Skeletal muscle cell (primary cell): ENCODE measurements around the gene ADI1.
"Not testable (repeated sequence)": the region's sequence is repeated elsewhere in the genome, so short reads cannot be mapped to it uniquely, and the experiment has no call there.

Experiments used
- DNase-seq: peaks from one replicate; pipeline ENCODE4 v3.0.0-alpha.2; 2010; ENCODE audit warnings: low read depth
- H3K4me3 ChIP-seq: 2 replicates; pipeline ENCODE4 v1.5.1; 2011; ENCODE audit warnings: low read depth, mild to moderate bottlenecking, control low read depth, low read length, moderate library complexity

Gene ADI1

DNA sequence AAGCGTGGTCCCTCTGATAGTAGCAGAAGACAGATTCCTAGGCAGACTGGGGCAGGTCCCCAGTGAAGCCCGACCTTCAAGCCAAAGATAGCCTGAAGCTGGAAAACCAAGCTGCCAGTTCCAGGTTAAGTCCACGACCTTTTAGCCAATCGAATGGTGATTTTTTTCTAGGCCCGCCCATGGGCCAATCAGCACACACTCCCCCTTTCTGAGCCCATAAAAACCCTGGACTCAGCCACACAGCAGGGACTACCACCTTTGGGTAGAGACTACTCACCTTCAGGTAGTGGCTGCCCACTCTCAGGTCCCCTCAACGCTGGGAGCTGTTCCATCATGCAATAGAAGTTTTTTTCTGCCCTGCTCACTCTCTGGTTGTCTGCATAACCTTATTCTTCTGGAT lies 14.5 kb upstream of the ADI1 start:
- DNase-seq, result no peak

DNA sequence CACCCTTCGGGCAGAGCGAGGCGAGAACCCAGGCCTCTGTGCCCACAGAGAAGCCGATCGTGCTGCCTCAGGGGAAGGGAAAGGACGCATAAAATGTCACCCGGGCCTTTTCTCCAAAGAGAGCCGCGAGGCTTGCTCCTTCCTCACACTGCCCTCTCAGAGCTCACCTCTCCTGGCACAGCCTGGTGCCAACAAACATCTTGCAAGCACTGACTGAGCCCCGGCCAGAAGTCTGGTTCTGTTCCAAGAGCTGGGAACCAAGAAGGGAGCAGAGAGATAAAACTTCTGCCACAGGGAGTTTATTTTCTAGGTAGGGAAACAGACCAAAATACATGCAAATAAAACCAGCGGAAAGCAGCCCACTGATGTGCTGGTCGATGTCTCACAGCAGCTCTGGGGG lies 13.6 kb upstream of the ADI1 start:
- DNase-seq, result no peak
- no peak overlapping the region for H3K4me3 ChIP-seq

More for the DNA sequence above, 14.5 kb upstream of the ADI1 start:
- H3K4me3 ChIP-seq, result no peak overlapping the region

DNA sequence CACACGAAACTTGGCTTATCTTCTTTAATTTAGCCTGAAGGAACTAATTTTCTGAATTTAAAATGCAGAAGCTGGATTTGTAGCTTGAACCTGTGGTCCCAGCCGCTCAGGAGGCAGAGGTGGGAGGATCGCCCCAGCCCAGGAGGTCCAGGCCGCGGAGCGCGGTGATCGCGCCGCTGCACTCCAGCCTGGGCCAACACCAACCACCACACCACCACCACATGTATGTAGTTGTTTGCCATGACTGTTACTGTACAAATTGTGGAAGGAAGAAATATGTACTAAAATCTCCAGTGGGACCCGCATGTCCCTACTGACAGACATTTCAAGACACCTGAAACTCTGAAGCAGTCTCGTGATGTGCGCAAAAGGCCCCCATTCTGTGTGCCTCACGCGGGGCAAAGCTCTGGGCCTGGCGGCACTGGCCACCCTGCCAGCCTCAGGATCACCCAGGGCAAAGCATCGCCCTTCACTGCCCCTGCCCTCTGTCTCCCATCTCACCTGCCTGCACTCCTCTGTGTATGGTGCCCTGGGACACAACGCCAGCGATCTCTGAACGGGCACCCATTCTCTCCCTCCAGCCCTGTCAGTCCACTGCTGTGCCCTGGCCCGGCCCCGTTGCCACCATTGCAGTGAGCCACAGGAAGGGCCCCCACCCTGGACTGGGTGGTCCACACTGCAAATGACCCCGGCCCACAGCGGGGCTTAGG lies 10.1 kb upstream of the ADI1 start:
- no peak overlapping the region for H3K4me3 ChIP-seq
- no peak for DNase-seq

DNA sequence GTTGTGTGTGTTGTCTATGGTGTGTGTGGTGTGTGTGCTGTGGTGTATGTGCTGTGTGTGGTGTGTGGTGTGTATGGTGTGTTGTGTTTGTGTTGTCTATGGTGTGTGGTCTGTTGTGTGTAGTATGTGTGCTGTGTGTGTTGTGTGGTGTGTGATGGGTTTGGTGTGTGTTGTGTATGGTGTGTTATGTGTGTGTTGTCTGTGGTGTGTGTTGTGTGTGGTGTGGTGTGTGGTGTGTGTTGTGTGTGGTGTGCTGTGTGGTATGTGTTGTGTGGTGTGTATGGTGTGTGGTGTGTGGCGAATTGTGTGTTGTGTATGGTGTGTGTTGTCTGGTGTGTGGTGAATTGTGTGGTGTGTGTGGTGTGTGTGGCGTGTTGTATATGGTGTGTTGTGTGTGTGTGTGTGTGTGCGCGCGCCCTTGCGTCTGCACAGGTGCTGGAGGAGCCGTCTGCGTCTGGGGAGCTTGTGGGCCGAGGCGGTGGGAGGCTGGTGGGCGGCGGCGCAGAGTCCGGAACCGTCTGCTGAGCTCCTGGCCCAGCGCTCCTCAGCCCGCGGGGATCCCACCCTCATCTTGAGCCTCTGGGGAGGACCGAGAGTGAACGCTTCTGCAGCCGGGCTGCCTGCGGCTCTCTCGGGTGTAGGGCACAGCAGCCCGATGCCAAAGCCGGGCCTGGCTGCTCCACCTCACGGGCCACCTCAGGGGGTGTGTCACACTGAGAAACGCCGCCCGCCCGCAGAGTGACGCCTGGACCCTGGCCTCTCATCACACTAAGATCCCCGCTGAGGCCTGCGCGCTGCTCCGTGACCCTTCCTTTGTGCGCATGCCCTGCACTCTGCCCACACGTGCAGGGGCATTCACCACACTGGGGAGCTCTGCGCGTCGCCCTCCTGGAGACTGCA lies 8.8 kb upstream of the ADI1 start:
- H3K4me3 ChIP-seq, result no peak overlapping the region
- DNase-seq, result no peak

DNA sequence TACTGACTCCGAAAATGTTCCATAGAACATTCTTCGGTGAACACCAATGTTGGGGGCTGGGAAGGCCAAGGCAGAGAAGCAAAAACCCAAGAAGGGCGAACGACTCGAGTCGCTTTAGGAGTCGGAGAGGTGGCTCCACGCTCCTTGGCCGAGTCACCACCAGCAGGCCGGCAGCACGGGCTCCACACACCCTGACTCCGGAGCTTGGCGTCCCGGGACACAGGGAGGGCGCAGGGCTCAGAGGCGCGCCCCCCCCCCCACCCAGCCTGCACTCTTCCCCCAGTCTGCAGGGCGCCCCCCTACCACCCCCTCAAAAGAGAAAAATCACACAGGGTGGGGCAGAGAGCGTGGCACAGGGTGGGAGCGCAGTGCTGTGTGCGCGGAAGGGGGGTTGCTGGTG lies 7.5 kb upstream of the ADI1 start:
- no peak for DNase-seq
- no peak overlapping the region for H3K4me3 ChIP-seq

DNA sequence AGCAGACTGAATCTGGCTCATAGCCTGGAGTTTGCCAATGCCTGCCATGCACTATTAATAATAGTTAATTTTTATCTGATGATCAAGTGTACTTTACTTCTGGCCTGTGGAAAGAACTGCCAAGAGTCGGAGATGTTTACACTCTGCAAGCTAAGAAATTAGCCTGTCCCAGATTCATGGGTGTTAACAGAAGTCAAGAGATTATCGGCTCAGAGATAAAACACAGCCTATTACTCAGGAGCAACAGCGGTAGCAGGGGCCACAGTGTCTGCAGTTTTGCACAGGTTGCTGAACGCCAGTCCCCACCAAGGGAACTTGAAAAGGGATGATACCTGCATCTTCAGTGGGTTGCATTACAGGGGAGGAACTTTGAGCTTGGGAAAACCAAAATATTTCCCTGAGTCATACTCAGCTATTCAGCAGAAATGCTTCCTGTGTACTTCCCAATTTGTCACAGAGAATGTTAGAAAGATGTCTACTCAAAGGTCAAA lies 4.3 kb upstream of the ADI1 start:
- H3K4me3 ChIP-seq, result no peak overlapping the region
- DNase-seq, result no peak

DNA sequence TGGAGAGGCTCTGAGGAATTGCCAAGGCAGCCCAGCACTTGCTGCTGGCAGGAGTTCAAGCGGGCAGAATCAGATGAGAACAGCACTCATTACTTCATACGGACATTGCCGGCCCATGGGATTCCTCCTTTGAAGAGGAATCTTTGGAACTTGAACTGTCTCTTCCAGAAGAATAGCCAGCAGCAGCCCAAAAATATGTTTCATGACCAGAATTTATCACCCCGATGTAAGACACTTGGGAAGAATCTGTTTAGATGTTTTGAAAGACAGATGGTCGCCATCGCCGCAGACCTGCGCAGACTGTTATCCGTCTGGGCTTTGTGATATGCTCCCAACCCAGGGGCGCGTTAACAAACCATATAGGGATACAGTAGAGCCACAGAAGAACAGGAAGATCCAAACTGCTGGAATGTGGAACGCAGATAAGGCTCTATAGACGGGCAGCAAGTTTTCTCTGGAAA lies 3.7 kb upstream of the ADI1 start:
- DNase-seq, result no peak
- H3K4me3 ChIP-seq, result no peak overlapping the region

DNA sequence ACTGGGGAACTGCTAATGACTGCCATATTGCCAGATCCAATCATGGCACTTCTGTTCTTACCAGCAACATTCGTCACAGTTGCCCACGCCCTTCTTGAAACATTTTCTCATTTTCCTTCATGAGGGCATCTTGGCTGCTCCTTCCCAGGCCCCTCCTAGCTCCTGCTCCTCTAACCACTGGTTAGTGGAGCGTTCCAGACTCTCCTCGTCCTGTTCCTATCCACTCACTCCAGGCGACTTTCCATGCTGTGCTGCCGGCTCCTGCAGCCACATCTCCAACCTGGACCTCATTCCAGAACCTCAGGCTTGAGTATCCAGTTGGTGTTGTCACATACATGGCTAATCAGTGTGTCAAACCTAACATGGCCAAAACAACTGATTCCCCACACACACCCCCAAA lies 1.3 kb upstream of the ADI1 start:
- no peak for DNase-seq
- H3K4me3 ChIP-seq, result no peak overlapping the region

DNA sequence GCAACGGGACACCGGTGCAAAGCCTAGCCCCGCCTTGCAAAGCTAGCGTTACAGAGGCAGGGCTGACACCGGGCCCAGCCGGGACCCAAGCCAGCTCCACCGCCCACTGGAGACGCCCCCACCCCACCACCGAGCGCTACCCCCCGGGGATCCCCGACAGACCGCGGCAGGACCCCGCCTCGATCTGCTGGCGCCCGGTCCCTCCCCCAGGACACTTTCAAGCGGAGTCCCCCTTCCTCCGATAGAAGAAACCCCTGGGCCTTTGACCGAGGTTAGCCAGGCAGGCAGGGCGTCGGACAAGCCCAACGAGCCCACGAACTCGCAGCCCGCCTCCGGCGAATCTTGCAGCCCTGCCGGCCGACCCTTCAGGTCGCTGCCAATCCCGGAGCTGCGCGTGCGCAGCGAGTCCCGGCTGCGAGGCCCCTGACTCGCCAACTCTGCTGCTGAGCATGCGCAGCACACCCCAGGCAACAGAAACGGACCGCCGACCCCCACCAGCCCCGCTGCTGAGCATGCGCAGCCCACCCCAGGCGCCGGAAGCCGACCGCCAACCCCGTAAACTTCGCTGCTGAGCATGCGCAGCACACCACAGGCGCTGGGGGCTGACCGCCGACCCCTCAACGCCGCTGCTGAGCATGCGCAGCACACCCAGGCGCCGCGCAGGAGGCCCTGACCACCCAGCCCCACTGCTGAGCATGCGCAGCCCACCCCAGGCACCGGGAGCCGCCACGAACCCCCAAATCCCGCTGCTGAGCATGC lies 656 bp downstream of the ADI1 start:
- peak; percentile 84 for DNase-seq
- peak overlapping the region; percentile 77 for H3K4me3 ChIP-seq

DNA sequence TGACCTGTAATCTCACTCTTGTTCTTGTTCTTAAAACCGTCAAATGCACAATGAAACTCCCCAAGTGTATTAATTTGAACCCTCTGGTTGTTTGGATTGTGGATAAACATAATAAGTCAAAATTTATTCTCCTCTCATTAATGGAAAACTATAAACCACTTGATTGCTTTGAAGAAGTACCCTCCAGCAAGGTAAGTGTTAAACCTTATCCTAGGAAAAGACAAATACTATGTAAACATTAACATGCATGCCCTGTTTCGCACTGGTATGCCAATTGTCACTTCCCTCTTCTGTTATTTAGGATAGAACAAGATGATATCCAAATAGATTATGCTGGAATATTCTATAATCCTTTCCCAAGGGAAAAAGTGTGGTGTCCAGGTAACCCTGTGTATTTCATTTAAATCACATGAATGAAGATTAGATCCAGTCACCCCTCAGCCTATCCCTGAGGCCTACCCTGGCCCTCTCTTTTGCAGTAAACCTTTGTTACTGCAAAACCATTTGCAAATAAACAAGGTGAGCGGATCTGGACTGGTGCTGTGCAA lies 1.3 kb downstream of the ADI1 start:
- H3K4me3 ChIP-seq, result peak overlapping the region; percentile 77
- no peak for DNase-seq

DNA sequence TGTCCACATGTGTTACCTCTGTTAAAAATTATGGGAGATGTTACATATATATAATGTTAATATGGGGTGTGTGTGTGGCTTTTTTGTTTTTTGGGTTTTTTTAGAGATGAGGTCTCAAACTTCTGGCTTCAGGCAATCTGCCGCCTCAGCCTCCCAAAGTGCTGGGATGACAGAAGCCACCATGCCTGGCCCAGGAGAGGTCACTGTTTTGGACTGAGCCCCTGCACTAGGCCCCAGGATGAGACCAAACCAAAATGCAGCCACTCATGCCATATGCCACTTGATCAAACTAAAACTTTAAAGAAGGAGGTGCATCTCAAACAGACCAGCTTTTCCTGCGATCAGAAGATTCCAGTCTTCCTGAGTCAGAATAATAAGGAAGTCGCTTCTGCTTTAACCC lies 2.5 kb downstream of the ADI1 start:
- H3K4me3 ChIP-seq, result no peak overlapping the region
- DNase-seq, result no peak

DNA sequence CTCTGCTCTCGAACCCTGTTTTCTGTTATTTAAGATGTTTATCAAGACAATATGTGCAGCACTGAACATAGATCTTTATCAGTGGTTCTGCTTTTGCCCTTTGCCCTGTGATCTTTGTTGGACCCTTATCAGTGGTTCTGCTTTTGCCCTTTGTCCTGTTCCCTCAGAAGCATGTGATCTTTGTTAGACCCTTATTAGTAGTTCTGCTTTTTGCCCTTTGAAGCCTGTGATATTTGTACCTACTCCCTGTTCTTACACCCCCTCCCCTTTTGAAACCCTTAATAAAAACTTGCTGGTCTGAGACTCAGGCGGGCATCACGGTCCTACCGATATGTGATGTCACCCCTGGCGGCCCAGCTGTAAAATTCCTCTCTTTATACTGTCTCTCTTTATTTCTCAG lies 3.9 kb downstream of the ADI1 start:
- not testable (repeated sequence) for DNase-seq, H3K4me3 ChIP-seq

DNA sequence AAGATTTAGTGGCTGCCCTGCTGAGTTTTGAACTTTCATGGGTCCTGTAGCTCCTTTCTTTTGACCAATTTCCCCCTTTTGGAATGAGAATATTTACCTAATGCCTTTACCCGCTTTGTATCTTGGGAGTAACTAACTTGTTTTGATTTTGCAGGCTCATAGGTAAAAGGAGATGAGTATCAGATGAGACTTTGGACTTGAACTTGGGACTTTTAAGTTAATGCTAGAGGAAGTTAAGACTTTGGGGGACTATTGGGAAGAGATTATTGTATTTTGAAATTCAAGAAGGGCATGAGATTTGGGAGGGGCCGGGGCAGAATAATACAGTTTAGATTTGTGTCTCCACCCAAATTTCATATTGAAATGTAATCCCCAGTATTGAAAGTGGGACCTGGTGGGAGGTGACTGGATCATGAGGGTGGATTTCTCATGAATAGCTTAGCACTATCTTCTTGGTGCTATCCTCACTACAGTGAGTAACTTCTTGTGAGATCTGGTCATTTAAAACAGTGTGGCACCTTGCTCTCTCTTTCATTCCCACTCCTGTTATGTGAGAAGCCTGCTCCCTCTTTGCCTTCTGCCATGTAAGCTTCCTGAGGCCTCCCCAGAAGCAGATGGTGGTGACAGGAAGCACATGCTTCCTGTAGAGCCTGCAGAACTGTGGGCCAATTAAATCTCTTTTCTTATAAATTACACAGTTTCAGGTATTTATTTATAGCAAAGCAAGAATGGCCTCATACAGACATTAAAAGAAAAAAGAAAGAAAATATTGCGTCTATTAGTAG lies 6.1 kb downstream of the ADI1 start:
- no peak for DNase-seq
- H3K4me3 ChIP-seq, result no peak overlapping the region

DNA sequence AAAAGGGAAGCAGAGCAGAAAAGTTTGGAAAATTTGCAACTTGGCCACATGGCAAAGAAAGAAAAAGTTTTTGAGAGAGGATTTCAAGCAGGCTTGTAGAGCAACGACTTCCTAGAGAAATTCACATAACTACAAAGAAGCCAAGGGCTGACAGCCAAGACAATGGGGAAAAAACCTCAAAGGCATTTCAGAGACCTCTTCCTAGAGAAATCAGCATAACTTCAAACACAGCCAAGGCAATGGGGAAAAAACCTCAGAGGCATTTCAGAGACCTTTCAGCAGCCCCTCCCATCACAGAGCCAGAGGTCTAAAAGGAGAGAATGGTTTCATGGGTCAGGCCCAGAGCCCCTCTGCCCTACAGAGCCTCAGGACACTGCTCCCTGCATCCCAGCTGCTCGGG lies 7.2 kb downstream of the ADI1 start:
- H3K4me3 ChIP-seq, result no peak overlapping the region
- no peak for DNase-seq

DNA sequence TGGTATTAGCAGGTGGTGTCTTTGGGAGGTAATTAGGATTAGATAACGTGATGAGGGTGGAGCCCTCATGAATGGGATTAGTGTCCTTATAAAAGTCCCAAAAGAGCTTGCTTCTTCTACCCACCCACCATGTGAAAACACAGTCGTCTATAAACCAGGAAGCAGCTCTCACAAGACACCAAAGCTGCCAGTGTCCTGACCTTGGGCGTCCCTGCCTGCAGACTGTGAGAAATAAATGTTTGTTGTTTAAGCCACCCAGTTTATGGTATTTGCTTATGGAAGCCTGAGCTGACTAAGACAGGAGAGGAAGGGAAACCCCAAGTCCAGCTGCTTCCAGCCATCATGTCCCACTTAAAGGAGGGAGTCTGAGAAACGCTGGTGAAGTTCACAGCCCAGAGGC lies 13.6 kb downstream of the ADI1 start:
- no peak overlapping the region for H3K4me3 ChIP-seq
- no peak for DNase-seq

DNA sequence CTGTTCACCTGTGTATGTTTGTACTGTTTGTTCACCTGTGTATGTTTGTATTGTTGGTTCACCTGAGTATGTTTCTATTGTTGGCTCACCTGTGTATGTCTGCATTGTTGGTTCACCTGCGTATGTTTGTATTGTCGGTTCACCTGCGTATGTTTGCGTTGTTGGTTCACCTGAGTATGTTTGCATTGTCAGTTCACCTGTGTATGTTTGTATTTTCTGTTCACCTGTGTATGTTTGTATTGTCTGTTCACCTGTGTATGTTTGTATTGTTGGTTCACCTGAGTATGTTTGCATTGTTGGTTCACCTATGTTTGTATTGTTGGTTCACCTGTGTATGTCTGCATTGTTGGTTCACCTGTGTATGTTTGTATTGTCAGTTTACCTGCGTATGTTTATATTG lies 14.6 kb downstream of the ADI1 start:
- no peak overlapping the region for H3K4me3 ChIP-seq
- no peak for DNase-seq

DNA sequence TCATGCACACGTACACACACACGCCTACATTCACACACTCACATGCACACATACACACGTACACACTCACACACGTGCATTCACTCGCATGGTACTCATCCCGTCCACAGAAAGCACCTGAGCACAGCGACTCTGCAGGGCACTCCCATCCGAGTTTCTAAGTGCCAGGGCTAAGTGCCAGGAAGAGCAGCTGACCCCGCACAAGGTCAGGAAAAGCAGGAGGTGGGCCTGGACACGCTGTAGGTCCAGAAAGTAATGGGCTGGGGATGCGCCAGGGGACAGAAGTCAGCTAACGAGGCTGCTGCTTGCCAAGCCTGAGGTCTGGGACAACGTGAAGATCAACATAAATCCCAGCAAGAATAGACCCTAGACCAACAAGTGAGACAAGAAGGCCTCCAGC lies 15.8 kb downstream of the ADI1 start:
- DNase-seq, result no peak
- no peak overlapping the region for H3K4me3 ChIP-seq

DNA sequence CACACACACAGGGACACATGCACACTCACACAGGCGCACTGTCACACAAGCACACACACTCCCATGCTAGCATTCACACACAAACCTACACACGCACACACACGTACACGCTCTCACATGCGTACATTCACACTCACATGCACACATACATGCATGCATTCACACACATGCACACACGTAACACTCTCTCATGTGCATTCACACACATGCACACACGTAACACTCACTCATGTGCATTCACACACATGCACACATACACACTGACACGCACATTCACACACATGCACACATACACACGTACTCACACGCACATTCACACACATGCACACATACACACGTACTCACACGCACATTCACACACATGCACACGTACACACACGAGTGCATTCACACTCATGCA lies 16.3 kb downstream of the ADI1 start:
- DNase-seq, result no peak
- H3K4me3 ChIP-seq, result no peak overlapping the region

DNA sequence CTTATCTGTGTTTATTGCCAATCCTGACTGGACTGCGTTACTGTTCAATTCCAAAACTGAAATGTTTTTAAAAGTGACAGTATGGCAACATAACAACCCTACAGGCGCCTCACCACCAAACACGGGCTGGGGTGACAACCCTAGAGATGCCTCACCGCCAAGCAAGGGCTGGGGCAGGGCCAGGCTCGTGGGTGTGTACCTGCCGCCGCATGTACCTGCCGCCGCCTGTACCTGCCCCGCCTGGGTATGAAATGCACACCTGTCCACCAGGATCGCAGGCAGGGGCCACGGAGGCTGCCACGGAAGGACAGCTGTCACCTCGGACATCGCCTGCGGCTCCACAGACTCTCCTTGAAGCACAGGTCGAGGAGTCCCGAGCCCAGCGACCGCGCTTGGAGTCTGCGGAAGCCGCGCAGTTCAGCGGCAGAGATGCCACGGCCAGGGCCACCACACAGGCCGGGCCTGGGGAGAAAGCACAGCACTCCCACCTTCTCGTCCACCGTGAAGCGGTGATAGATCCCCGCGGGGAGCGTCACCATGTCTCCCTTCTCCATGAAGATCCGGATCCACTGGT lies 18.9 kb downstream of the ADI1 start:
- no peak overlapping the region for H3K4me3 ChIP-seq
- DNase-seq, result no peak
